MM.1S (cell line): Measurements from ENCODE around the gene FLYWCH2.

Experiments used
- DNase-seq: peaks from one replicate; pipeline ENCODE4 v3.0.0-alpha.2; 2015
- H2AFZ ChIP-seq: fragments of 300-600 bp; sonication (generic); 2 replicates; pipeline ENCODE4 v1.6.0; 2016; ENCODE audit warnings: antibody characterized with exemption, low read length
- H3F3A ChIP-seq: fragments of 300-600 bp; sonication (generic); 2 replicates; pipeline ENCODE4 v1.6.1; 2016; ENCODE audit warnings: mild to moderate bottlenecking, antibody characterized with exemption, low read length, moderate library complexity, mixed read lengths; ENCODE audit not compliant: insufficient read depth
- H3K27ac ChIP-seq: fragments of 300-600 bp; sonication (generic); 2 replicates; pipeline ENCODE4 v1.5.1; 2016; ENCODE audit warnings: mild to moderate bottlenecking, low read length
- H3K27me3 ChIP-seq: fragments of 300-600 bp; sonication (generic); replicated peaks from 2 replicates; pipeline ENCODE4 v1.6.0; 2016; ENCODE audit warnings: low read length; ENCODE audit not compliant: insufficient read depth
- H3K36me3 ChIP-seq: fragments of 300-600 bp; sonication (generic); replicated peaks from 2 replicates; pipeline ENCODE4 v1.6.1; 2016; ENCODE audit warnings: mild to moderate bottlenecking, low read length, mixed read lengths; ENCODE audit not compliant: insufficient read depth
- H3K4me1 ChIP-seq: fragments of 300-600 bp; sonication (generic); 2 replicates; pipeline ENCODE4 v1.6.1; 2016; ENCODE audit warnings: low read length, mixed read lengths
- H3K4me2 ChIP-seq: fragments of 300-600 bp; sonication (generic); 2 replicates; pipeline ENCODE4 v1.6.0; 2016; ENCODE audit warnings: low read depth, low read length
- H3K4me3 ChIP-seq: fragments of 300-600 bp; sonication (generic); 2 replicates; pipeline ENCODE4 v1.5.1; 2016; ENCODE audit warnings: low read length, mixed read lengths
- H3K79me2 ChIP-seq: fragments of 300-600 bp; sonication (generic); 2 replicates; pipeline ENCODE4 v1.6.1; 2016; ENCODE audit warnings: mixed run types, low read length, mixed read lengths
- H3K9ac ChIP-seq: fragments of 300-600 bp; sonication (generic); 2 replicates; pipeline ENCODE4 v1.6.1; 2016; ENCODE audit warnings: low read length, mixed read lengths
- H3K9me2 ChIP-seq: fragments of 300-600 bp; sonication (generic); replicated peaks from 2 replicates; pipeline ENCODE4 v1.6.1; 2016; ENCODE audit warnings: mild to moderate bottlenecking, low read length, mixed read lengths; ENCODE audit not compliant: insufficient read depth
- H3K9me3 ChIP-seq: fragments of 300-600 bp; sonication (generic); replicated peaks from 2 replicates; pipeline ENCODE4 v1.6.1; 2016; ENCODE audit warnings: mild to moderate bottlenecking, low read length, mixed read lengths; ENCODE audit not compliant: insufficient read depth
- H4K20me1 ChIP-seq: fragments of 300-600 bp; sonication (generic); 2 replicates; pipeline ENCODE4 v1.6.1; 2016; ENCODE audit warnings: mild to moderate bottlenecking, low read length, moderate library complexity, mixed read lengths; ENCODE audit not compliant: insufficient read depth
- EZH2 ChIP-seq: fragments of 300-600 bp; sonication (generic); optimal IDR thresholded peaks from 2 replicates; pipeline ENCODE3; 2017; ENCODE audit warnings: low read depth, mild to moderate bottlenecking, antibody characterized with exemption, low read length, mixed read lengths
- EZH2phosphoT487 ChIP-seq: fragments of 300-600 bp; sonication (generic); IDR thresholded peaks from 2 replicates; pipeline ENCODE4 v1.6.1; 2018; ENCODE audit warnings: antibody characterized with exemption, low read length
- TF ChIP-seq, protein P1 (sequence below): fragments of 300-600 bp; sonication (generic); IDR thresholded peaks from 2 replicates; pipeline ENCODE4 v1.5.1; 2016; ENCODE audit warnings: antibody characterized with exemption, low read length, mixed read lengths

FLYWCH2 gene

DNA sequence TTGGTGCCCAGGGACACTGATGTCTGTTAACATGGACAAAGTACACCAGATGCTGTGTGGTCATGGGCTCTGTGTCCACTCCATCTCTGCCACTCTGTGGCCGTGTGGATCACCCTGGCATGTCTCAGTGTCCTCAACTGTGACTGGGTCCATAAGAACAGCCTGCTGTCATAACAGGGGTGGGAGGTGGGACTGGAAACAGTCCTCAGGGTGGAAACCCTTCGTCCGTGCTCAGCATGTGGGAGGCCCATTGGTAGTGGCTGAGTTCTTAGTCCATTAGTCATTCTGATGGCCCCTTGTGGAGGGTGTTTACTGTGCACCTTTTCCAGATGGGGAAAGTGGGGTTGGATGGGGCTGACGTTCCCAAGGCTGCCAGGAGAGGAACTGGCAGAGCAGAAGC lies 12.8 kb downstream of the FLYWCH2 start:
- TF ChIP-seq, protein P1, sequence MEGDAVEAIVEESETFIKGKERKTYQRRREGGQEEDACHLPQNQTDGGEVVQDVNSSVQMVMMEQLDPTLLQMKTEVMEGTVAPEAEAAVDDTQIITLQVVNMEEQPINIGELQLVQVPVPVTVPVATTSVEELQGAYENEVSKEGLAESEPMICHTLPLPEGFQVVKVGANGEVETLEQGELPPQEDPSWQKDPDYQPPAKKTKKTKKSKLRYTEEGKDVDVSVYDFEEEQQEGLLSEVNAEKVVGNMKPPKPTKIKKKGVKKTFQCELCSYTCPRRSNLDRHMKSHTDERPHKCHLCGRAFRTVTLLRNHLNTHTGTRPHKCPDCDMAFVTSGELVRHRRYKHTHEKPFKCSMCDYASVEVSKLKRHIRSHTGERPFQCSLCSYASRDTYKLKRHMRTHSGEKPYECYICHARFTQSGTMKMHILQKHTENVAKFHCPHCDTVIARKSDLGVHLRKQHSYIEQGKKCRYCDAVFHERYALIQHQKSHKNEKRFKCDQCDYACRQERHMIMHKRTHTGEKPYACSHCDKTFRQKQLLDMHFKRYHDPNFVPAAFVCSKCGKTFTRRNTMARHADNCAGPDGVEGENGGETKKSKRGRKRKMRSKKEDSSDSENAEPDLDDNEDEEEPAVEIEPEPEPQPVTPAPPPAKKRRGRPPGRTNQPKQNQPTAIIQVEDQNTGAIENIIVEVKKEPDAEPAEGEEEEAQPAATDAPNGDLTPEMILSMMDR, result no peak
- no peak for TF ChIP-seq EZH2
- no peak for TF ChIP-seq EZH2phosphoT487
- H3K36me3 ChIP-seq, result no peaks in the 10 kb centered on the region
- no peak overlapping the region for H2AFZ ChIP-seq
- no peak overlapping the region for H3K4me3 ChIP-seq
- H3K9me2 ChIP-seq, result no peaks in the 10 kb centered on the region
- no peaks in the 10 kb centered on the region for H4K20me1 ChIP-seq
- no peaks in the 10 kb centered on the region for H3K4me1 ChIP-seq
- H3K27me3 ChIP-seq, result no peaks in the 10 kb centered on the region
- no peak overlapping the region for H3K9ac ChIP-seq
- DNase-seq, result no peak
- H3K79me2 ChIP-seq, result no peaks in the 10 kb centered on the region
- no peak overlapping the region for H3K4me2 ChIP-seq
- no peaks in the 10 kb centered on the region for H3K9me3 ChIP-seq
- no peaks in the 10 kb centered on the region for H3F3A ChIP-seq
- no peak overlapping the region for H3K27ac ChIP-seq

DNA sequence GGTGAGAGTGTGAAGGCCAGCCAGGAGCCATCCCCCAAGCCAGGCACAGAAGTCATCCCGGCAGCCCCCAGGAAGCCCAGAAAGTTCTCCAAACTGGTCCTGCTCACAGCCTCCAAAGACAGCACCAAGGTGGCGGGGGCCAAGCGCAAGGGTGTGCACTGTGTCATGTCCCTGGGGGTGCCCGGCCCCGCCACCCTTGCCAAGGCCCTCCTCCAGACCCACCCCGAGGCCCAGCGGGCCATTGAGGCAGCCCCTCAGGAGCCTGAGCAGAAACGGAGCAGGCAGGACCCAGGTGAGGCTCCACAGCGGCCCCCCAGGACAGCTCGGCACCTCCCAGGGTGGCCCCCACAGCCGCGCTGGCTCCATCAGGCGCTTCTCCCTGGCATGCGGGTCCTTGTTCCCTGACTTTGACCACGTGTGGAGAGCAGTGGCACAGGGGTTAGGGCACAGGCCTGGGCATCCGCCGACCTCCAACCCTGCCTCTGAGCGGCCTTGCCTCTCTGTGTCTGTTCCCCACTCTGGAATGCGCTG lies 13.5 kb downstream of the FLYWCH2 start:
- Histone ChIP-seq H3K79me2 (no peaks in the 10 kb centered on the region), H3F3A (no peaks in the 10 kb centered on the region), H2AFZ (no peak overlapping the region), H3K36me3 (no peaks in the 10 kb centered on the region), H3K4me1 (no peaks in the 10 kb centered on the region), H4K20me1 (no peaks in the 10 kb centered on the region), H3K9ac (no peak overlapping the region), H3K9me3 (no peaks in the 10 kb centered on the region), H3K4me3 (no peak overlapping the region), H3K27ac (no peak overlapping the region), H3K9me2 (no peaks in the 10 kb centered on the region), H3K4me2 (no peak overlapping the region), H3K27me3 (no peaks in the 10 kb centered on the region)
- DNase-seq, result no peak
- TF ChIP-seq, protein P1, result no peak
- no peak for TF ChIP-seq EZH2

DNA sequence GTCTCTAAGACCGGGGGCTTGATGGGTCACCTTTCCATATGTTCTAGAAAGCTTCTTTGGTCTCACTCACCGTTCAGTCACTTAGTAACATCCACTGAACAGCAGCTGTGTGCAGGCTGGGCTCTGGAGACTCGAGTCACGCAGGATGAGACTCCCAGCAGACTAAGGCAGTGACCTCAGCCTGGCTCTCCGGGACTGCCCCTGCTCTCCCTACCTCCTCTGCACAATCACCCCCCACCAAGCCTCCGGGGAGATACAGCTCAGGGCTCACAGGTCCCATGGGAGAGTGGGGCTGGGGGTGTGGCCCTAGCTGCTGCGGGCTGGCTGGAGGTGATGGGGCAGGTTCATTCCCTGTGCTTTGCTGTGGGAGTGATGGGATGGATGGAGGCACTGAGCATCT lies 14.1 kb downstream of the FLYWCH2 start:
- H3K9ac ChIP-seq, result no peak overlapping the region
- H3F3A ChIP-seq, result no peaks in the 10 kb centered on the region
- no peaks in the 10 kb centered on the region for H3K9me3 ChIP-seq
- H3K36me3 ChIP-seq, result no peaks in the 10 kb centered on the region
- H3K79me2 ChIP-seq, result no peaks in the 10 kb centered on the region
- no peak for DNase-seq
- no peak for TF ChIP-seq EZH2phosphoT487
- TF ChIP-seq EZH2, result no peak
- TF ChIP-seq, protein P1, result no peak
- H3K4me1 ChIP-seq, result no peaks in the 10 kb centered on the region
- H3K4me3 ChIP-seq, result no peak overlapping the region
- no peak overlapping the region for H2AFZ ChIP-seq
- H4K20me1 ChIP-seq, result no peaks in the 10 kb centered on the region
- no peak overlapping the region for H3K4me2 ChIP-seq
- H3K27ac ChIP-seq, result no peak overlapping the region
- no peaks in the 10 kb centered on the region for H3K9me2 ChIP-seq
- H3K27me3 ChIP-seq, result no peaks in the 10 kb centered on the region
